KMS-11 (cell line): ENCODE measurements around the gene C1QTNF3.

Source experiments
- H2AFZ ChIP-seq: fragments of 200-600 bp; sonication (generic); 2 replicates; pipeline ENCODE4 v1.6.1; 2016; ENCODE audit warnings: antibody characterized with exemption, mixed run types, low read depth
- H3K27ac ChIP-seq: fragments of 200-600 bp; sonication (generic); 2 replicates; pipeline ENCODE4 v1.6.1; 2016; ENCODE audit warnings: mild to moderate bottlenecking, mixed run types
- H3K27me3 ChIP-seq: fragments of 200-600 bp; sonication (generic); 2 replicates; pipeline ENCODE4 v1.6.1; 2017; ENCODE audit warnings: mild to moderate bottlenecking, low read depth, mixed run types, moderate library complexity; ENCODE audit not compliant: insufficient read depth
- H3K36me3 ChIP-seq: fragments of 200-600 bp; sonication (generic); 2 replicates; pipeline ENCODE4 v1.6.1; 2017; ENCODE audit warnings: mild to moderate bottlenecking, mixed run types; ENCODE audit not compliant: insufficient read depth
- H3K4me1 ChIP-seq: fragments of 200-600 bp; sonication (generic); 2 replicates; pipeline ENCODE4 v1.6.1; 2016; ENCODE audit warnings: mild to moderate bottlenecking, low read depth, mixed run types; ENCODE audit not compliant: poor library complexity, severe bottlenecking
- H3K4me2 ChIP-seq: fragments of 200-600 bp; sonication (generic); 2 replicates; pipeline ENCODE4 v1.7.0; 2016; ENCODE audit warnings: mild to moderate bottlenecking, mixed run types
- H3K4me3 ChIP-seq: fragments of 200-600 bp; sonication (generic); IDR thresholded peaks from 2 replicates; pipeline ENCODE4 v1.6.1; 2017; ENCODE audit warnings: low read depth, low read length, mixed read lengths; ENCODE audit not compliant: insufficient read depth
- H3K79me2 ChIP-seq: fragments of 200-600 bp; sonication (generic); 2 replicates; pipeline ENCODE4 v1.6.1; 2016; ENCODE audit warnings: low read depth, mixed run types; ENCODE audit not compliant: insufficient read depth
- H3K9ac ChIP-seq: fragments of 200-600 bp; sonication (generic); 2 replicates; pipeline ENCODE4 v1.6.1; 2016; ENCODE audit warnings: mild to moderate bottlenecking, mixed run types
- H4K20me1 ChIP-seq: fragments of 200-600 bp; sonication (generic); 2 replicates; pipeline ENCODE4 v1.6.1; 2016; ENCODE audit warnings: mild to moderate bottlenecking, mixed run types; ENCODE audit not compliant: insufficient read depth
- CTCF ChIP-seq: fragments of 200-600 bp; sonication (generic); conservative IDR thresholded peaks from 2 replicates; pipeline ENCODE4 v1.6.1; 2017; ENCODE audit warnings: low read depth, mild to moderate bottlenecking, antibody characterized with exemption, low read length, moderate library complexity, mixed read lengths

Gene C1QTNF3

GRCh38 chr5:34028349-34028748, 14.7 kb downstream of the C1QTNF3 start:
- Histone ChIP-seq H3K27me3 (no peaks in the 10 kb centered on the region), H3K4me2 (no peak overlapping the region), H3K4me1 (no peaks in the 10 kb centered on the region), H4K20me1 (no peaks in the 10 kb centered on the region), H3K4me3 (no peak overlapping the region), H3K79me2 (no peaks in the 10 kb centered on the region), H2AFZ (no peak overlapping the region), H3K36me3 (no peaks in the 10 kb centered on the region), H3K9ac (no peak overlapping the region), H3K27ac (no peak overlapping the region)
- no peak for TF ChIP-seq CTCF

- Histone ChIP-seq H3K4me1 (peaks cover 8% of the 10 kb centered on the region), H3K27me3 (no peaks in the 10 kb centered on the region), H3K36me3 (no peaks in the 10 kb centered on the region), H3K79me2 (no peaks in the 10 kb centered on the region), H3K4me3 (no peak overlapping the region), H3K9ac (no peak overlapping the region), H3K27ac (no peak overlapping the region), H2AFZ (no peak overlapping the region), H3K4me2 (no peak overlapping the region), H4K20me1 (no peaks in the 10 kb centered on the region)
- no peak for TF ChIP-seq CTCF
Observed at GRCh38 chr5:34026089-34026761, 16.8 kb downstream of the C1QTNF3 start.

GRCh38 chr5:34022121-34022705, 20.8 kb downstream of the C1QTNF3 start:
- TF ChIP-seq CTCF: no peak
- peaks cover 8% of the 10 kb centered on the region for H3K4me1 ChIP-seq
- H3K36me3 ChIP-seq: no peaks in the 10 kb centered on the region
- no peak overlapping the region for H3K4me3 ChIP-seq
- no peaks in the 10 kb centered on the region for H3K79me2 ChIP-seq
- no peaks in the 10 kb centered on the region for H3K27me3 ChIP-seq
- no peak overlapping the region for H3K9ac ChIP-seq
- no peak overlapping the region for H2AFZ ChIP-seq
- H3K4me2 ChIP-seq: no peak overlapping the region
- no peaks in the 10 kb centered on the region for H4K20me1 ChIP-seq
- H3K27ac ChIP-seq: no peak overlapping the region

GRCh38 chr5:34021334-34021733, 21.7 kb downstream of the C1QTNF3 start:
- no peaks in the 10 kb centered on the region for H3K79me2 ChIP-seq
- H2AFZ ChIP-seq: no peak overlapping the region
- H3K4me1 ChIP-seq: peaks cover 8% of the 10 kb centered on the region
- no peak overlapping the region for H3K4me3 ChIP-seq
- TF ChIP-seq CTCF: no peak
- H3K27ac ChIP-seq: no peak overlapping the region
- no peaks in the 10 kb centered on the region for H3K27me3 ChIP-seq
- H3K36me3 ChIP-seq: no peaks in the 10 kb centered on the region
- no peak overlapping the region for H3K9ac ChIP-seq
- H4K20me1 ChIP-seq: no peaks in the 10 kb centered on the region
- no peak overlapping the region for H3K4me2 ChIP-seq
